Measurements from ENCODE around the gene TMEM117. TPM values are rescaled to one million over a fixed set of nuclear protein-coding genes. Genes with fewer than 3 reads are reported as not detected.

Gene TMEM117
- total and polyA plus RNA-seq, 2 donors (not counting 3 experiments of a cell fraction or from before 2014, with no cell fraction given) = 1.2 to 3.8 TPM

DNA sequence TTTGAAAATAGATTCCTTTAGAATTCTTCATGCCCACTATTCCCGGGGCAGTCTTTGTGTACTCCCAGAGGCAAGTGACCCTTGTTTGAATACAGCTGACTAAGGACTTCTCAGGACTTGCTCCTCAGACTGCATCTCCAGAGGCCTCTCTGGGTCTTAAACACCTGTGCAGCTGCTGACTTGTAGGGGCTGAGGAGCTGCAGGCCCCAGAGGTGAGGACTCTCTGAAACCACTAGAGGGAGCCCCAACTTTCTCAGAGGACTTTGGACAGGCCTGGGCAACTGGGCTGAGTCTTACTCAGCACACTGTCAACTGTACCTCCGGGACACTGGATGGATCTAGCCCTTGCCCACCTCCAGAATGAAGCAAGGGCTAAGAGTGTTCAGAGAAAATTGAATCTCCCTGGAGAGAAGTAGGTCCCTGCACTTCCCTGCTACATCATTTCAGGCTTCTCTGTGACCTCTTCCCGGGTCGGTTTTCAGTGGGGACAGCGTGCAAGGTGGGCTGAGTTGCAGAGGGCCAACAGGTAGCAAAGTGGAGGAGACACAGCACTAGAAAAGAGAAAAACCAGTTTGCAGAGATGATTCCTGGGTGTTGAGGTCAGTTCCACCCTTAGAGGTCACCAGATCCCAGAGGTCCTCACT lies 164.6 kb downstream of the TMEM117 start:
- H3K9me3 ChIP-seq (replicated peaks; ENCODE audit: control insufficient read depth, insufficient read depth, low read length) = no peaks in the 10 kb centered on the region
- H3K4me1 ChIP-seq (ENCODE audit: control insufficient read depth, extremely low read depth, insufficient read depth, low read length) = no peaks in the 10 kb centered on the region
- H3K79me2 ChIP-seq (ENCODE audit: control insufficient read depth, insufficient read depth, low read length) = no peaks in the 10 kb centered on the region
- ChIA-PET CTCF (interaction anchor here (1.1 to 4.2 kb wide), 5 partner anchors 9 to 944 kb away, joined by 4 to 33 read pairs (median 12); no protein-coding TSS in a partner anchor), POLR2A (no interaction called here)
- H3K4me2 ChIP-seq (ENCODE audit: insufficient read depth, low read length) = no peak overlapping the region
- no peaks in the 10 kb centered on the region for H3K36me3 ChIP-seq (ENCODE audit: control insufficient read depth in 2 of 2, extremely low read depth in 1 of 2, insufficient read depth in 2 of 2, low read length in 2 of 2)
- H3K4me3 ChIP-seq (replicated peaks in 1 of 3; ENCODE audit: insufficient read depth in 1 of 3, low read depth in 1 of 3, low read length in 3 of 3) = no peak overlapping the region
- dilution Hi-C loops (cut with MboI; ENCODE audit: extremely low pct_ligation_motif_present, low sequenced_read_pairs) = no loop called here
- BruUV-seq (replicated peaks) = no TSS peak
- FAIRE-seq = peak; percentile 12
- H3K9ac ChIP-seq (replicated peaks; ENCODE audit: extremely low read depth, insufficient read depth, low read length) = no peak overlapping the region
- H3K27me3 ChIP-seq (ENCODE audit: control insufficient read depth in 2 of 2, insufficient read depth in 2 of 2, low read length in 2 of 2) = no peaks in the 10 kb centered on the region
- TF ChIP-seq, protein P1, sequence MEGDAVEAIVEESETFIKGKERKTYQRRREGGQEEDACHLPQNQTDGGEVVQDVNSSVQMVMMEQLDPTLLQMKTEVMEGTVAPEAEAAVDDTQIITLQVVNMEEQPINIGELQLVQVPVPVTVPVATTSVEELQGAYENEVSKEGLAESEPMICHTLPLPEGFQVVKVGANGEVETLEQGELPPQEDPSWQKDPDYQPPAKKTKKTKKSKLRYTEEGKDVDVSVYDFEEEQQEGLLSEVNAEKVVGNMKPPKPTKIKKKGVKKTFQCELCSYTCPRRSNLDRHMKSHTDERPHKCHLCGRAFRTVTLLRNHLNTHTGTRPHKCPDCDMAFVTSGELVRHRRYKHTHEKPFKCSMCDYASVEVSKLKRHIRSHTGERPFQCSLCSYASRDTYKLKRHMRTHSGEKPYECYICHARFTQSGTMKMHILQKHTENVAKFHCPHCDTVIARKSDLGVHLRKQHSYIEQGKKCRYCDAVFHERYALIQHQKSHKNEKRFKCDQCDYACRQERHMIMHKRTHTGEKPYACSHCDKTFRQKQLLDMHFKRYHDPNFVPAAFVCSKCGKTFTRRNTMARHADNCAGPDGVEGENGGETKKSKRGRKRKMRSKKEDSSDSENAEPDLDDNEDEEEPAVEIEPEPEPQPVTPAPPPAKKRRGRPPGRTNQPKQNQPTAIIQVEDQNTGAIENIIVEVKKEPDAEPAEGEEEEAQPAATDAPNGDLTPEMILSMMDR (IDR thresholded peaks at IDR 0.05; ENCODE audit: extremely low read depth in 1 of 2, insufficient read depth in 1 of 2, low read depth in 1 of 2, low read length in 2 of 2) = peak; percentile 70 to 81
- no peak for TF ChIP-seq EZH2 (IDR thresholded peaks at IDR 0.05; ENCODE audit: borderline replicate concordance, low read depth, low read length, severe bottlenecking)
- H3K27ac ChIP-seq (ENCODE audit: insufficient read depth, low read depth, low read length) = no peak overlapping the region
- no peaks in the 10 kb centered on the region for H3K9me1 ChIP-seq (replicated peaks; ENCODE audit: control insufficient read depth, extremely low read depth, insufficient read depth, low read length)
- no peaks in the 10 kb centered on the region for H4K20me1 ChIP-seq (replicated peaks; ENCODE audit: control insufficient read depth, extremely low read depth, insufficient read depth, low read length)
- intact Hi-C loops (cut with micrococcal nuclease) = loop anchor here (1.0 kb wide), 1 partner anchor 931 kb away; no protein-coding TSS in a partner anchor
- DNase-seq (ENCODE audit: low read depth, low spot score) = peak; percentile 43
- no peak overlapping the region for H2AFZ ChIP-seq (ENCODE audit: low read depth, low read length)

DNA sequence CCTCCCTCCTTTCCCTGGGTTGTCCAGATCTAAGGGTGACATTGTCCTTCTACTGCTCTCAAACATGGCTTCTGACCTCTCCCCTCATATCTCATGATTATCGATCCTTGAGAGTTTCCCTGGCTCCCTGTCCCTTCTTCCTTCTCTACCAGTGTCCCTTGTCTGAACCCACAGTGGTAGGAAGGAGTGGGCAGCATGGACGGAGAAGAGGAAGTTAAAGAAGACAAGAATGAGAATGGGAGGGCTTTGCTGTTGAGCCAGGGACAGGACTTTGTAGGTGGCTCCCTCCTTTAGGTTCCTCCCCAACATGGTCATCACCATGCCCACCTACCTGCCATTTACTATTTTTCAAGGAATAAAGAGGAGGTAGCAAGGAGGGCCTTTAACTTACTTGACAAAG lies 166.7 kb downstream of the TMEM117 start:
- intact Hi-C loops (cut with micrococcal nuclease) (no loop called here), dilution Hi-C loops (cut with MboI; ENCODE audit: extremely low pct_ligation_motif_present, low sequenced_read_pairs) (no loop called here)
- H3K4me3 ChIP-seq (replicated peaks in 1 of 3; ENCODE audit: insufficient read depth in 1 of 3, low read depth in 1 of 3, low read length in 3 of 3) = no peak overlapping the region
- no peak for DNase-seq (ENCODE audit: low read depth, low spot score)
- H4K20me1 ChIP-seq (replicated peaks; ENCODE audit: control insufficient read depth, extremely low read depth, insufficient read depth, low read length) = no peaks in the 10 kb centered on the region
- no peaks in the 10 kb centered on the region for H3K9me1 ChIP-seq (replicated peaks; ENCODE audit: control insufficient read depth, extremely low read depth, insufficient read depth, low read length)
- FAIRE-seq = no peak
- H3K36me3 ChIP-seq (ENCODE audit: control insufficient read depth in 2 of 2, extremely low read depth in 1 of 2, insufficient read depth in 2 of 2, low read length in 2 of 2) = no peaks in the 10 kb centered on the region
- no peaks in the 10 kb centered on the region for H3K79me2 ChIP-seq (ENCODE audit: control insufficient read depth, insufficient read depth, low read length)
- ChIA-PET CTCF (interaction anchor here (4.2 kb wide), 2 partner anchors 12 to 928 kb away, joined by 30 to 33 read pairs; no protein-coding TSS in a partner anchor), POLR2A (no interaction called here)
- TF ChIP-seq POLR2A (IDR thresholded peaks at IDR 0.05; ENCODE audit: low read depth, low read length) = no peak
- TF ChIP-seq MYC (IDR thresholded peaks at IDR 0.05; ENCODE audit: low read depth, low read length) = no peak
- no peak for TF ChIP-seq POLR2AphosphoS5 (IDR thresholded peaks at IDR 0.05; ENCODE audit: insufficient read depth, low read depth, low read length)
- TF ChIP-seq GATA2 (IDR thresholded peaks at IDR 0.05; ENCODE audit: insufficient read depth, insufficient read length, low read depth, low read length) = no peak
- no peaks in the 10 kb centered on the region for H3K9me3 ChIP-seq (replicated peaks; ENCODE audit: control insufficient read depth, insufficient read depth, low read length)
- H2AFZ ChIP-seq (ENCODE audit: low read depth, low read length) = no peak overlapping the region
- BruUV-seq (replicated peaks) = no TSS peak
- H3K4me1 ChIP-seq (ENCODE audit: control insufficient read depth, extremely low read depth, insufficient read depth, low read length) = no peaks in the 10 kb centered on the region
- no peak overlapping the region for H3K4me2 ChIP-seq (ENCODE audit: insufficient read depth, low read length)
- no peak overlapping the region for H3K9ac ChIP-seq (replicated peaks; ENCODE audit: extremely low read depth, insufficient read depth, low read length)
- H3K27me3 ChIP-seq (ENCODE audit: control insufficient read depth in 2 of 2, insufficient read depth in 2 of 2, low read length in 2 of 2) = no peaks in the 10 kb centered on the region
- H3K27ac ChIP-seq (ENCODE audit: insufficient read depth, low read depth, low read length) = no peak overlapping the region

Measured in endothelial cell of umbilical vein (primary cell).